Endothelial cell of umbilical vein (primary cell): Measurements from ENCODE around the gene AMER3. TPM values are rescaled to one million over a fixed set of nuclear protein-coding genes. Genes with fewer than 3 reads are reported as not detected.

ENCODE experiments used
- BruUV-seq: library from RNA; stranded (reverse); fragments of 400-500 nt; replicated peaks from 2 replicates; lab custom pipeline; 2021; lab: Mats Ljungman, UMichigan
- CTCF ChIA-PET: fragments of 300-600, 350-600 bp; sonication (Branson Sonifier 250); formaldehyde crosslinking; loops from one replicate; lab custom pipeline; 2021; ENCODE audit warnings: antibody characterized with exemption, inconsistent platforms; lab: Charles Lee
- POLR2A ChIA-PET: fragments of 300-600, 350-600 bp; sonication (Branson Sonifier 250); formaldehyde crosslinking; loops from one replicate; lab custom pipeline; 2021; ENCODE audit warnings: antibody characterized with exemption, inconsistent platforms; lab: Charles Lee
- DNase-seq: peaks from one replicate; pipeline ENCODE4 v3.0.0-alpha.2; 2011; ENCODE audit warnings: low read depth, low spot score
- FAIRE-seq: peaks from 2 replicates; lab custom pipeline; 2011; peaks lifted over from hg19 to GRCh38; lab: Jason Lieb, UNC
- H2AFZ ChIP-seq: 2 replicates; pipeline ENCODE4 v1.6.0; 2012; ENCODE audit warnings: low read depth, low read length, control low read depth, inconsistent platforms
- H3K27ac ChIP-seq: 2 replicates; pipeline ENCODE4 v1.5.1; 2011; ENCODE audit warnings: low read depth, mild to moderate bottlenecking, control low read depth, low read length, moderate library complexity; ENCODE audit not compliant: insufficient read depth
- H3K27me3 ChIP-seq, 2 experiments: 2 replicates each; pipeline versions ENCODE4 v1.6.0 to v1.6.1; 2011; ENCODE audit warnings: low read length in 2 of 2, mixed read lengths in 1 of 2; ENCODE audit not compliant: control insufficient read depth in 2 of 2, insufficient read depth in 2 of 2
- H3K36me3 ChIP-seq, 2 experiments: 2 replicates in 1 of 2; 3 replicates in 1 of 2; pipeline ENCODE4 v1.5.1; 2011; ENCODE audit warnings: low read length in 2 of 2, mild to moderate bottlenecking in 1 of 2, moderate library complexity in 1 of 2; ENCODE audit not compliant: control insufficient read depth in 2 of 2, insufficient read depth in 2 of 2; ENCODE audit errors: extremely low read depth in 1 of 2
- H3K4me1 ChIP-seq: 3 replicates; pipeline ENCODE4 v1.5.1; 2011; ENCODE audit warnings: mild to moderate bottlenecking, low read length; ENCODE audit not compliant: control insufficient read depth, insufficient read depth; ENCODE audit errors: extremely low read depth
- H3K4me2 ChIP-seq: 2 replicates; pipeline ENCODE4 v1.6.1; 2011; ENCODE audit warnings: low read length, control low read depth, mixed read lengths; ENCODE audit not compliant: insufficient read depth
- H3K4me3 ChIP-seq, 3 experiments: fragments of 200-600 bp in 1 of 3; sonication (generic), shearing (Covaris generic) in 1 of 3; replicated peaks in 1 of 3; 2 replicates each; pipeline ENCODE4 v1.5.1; 2011 to 2016; ENCODE audit warnings: control low read depth in 3 of 3, low read length in 3 of 3, mild to moderate bottlenecking in 2 of 3, inconsistent platforms in 1 of 3, low read depth in 1 of 3, moderate library complexity in 1 of 3; ENCODE audit not compliant: insufficient read depth in 1 of 3
- H3K79me2 ChIP-seq: 2 replicates; pipeline ENCODE4 v1.6.0; 2012; ENCODE audit warnings: low read length, inconsistent platforms; ENCODE audit not compliant: control insufficient read depth, insufficient read depth
- H3K9ac ChIP-seq: replicated peaks from 2 replicates; pipeline ENCODE3; 2011; ENCODE audit warnings: low read length, control low read depth; ENCODE audit not compliant: insufficient read depth; ENCODE audit errors: extremely low read depth
- H3K9me1 ChIP-seq: replicated peaks from 3 replicates; pipeline ENCODE4 v1.6.0; 2011; ENCODE audit warnings: mild to moderate bottlenecking, low read length; ENCODE audit not compliant: control insufficient read depth, insufficient read depth; ENCODE audit errors: extremely low read depth
- H3K9me3 ChIP-seq: replicated peaks from 2 replicates; pipeline ENCODE4 v1.5.1; 2012; ENCODE audit warnings: low read length, inconsistent platforms; ENCODE audit not compliant: control insufficient read depth, insufficient read depth
- H4K20me1 ChIP-seq: replicated peaks from 2 replicates; pipeline ENCODE3; 2011; ENCODE audit warnings: mild to moderate bottlenecking, low read length; ENCODE audit not compliant: control insufficient read depth, insufficient read depth; ENCODE audit errors: extremely low read depth
- EZH2 ChIP-seq: IDR thresholded peaks from 2 replicates; pipeline ENCODE4 v1.6.1; 2012; ENCODE audit warnings: borderline replicate concordance, low read depth, mild to moderate bottlenecking, moderate library complexity, low read length, inconsistent platforms; ENCODE audit not compliant: severe bottlenecking
- FOS ChIP-seq: IDR thresholded peaks from 2 replicates; pipeline ENCODE4 v1.6.1; 2011; ENCODE audit warnings: mild to moderate bottlenecking, low read length, moderate library complexity, borderline replicate concordance; ENCODE audit not compliant: insufficient read depth
- GATA2 ChIP-seq: IDR thresholded peaks from 2 replicates; pipeline ENCODE4 v1.7.0; 2011; ENCODE audit warnings: low read depth, mild to moderate bottlenecking, moderate library complexity, mixed read lengths, low read length; ENCODE audit not compliant: insufficient read length, insufficient read depth
- JUN ChIP-seq: IDR thresholded peaks from 2 replicates; pipeline ENCODE4 v1.6.1; 2011; ENCODE audit warnings: borderline replicate concordance, low read depth; ENCODE audit not compliant: insufficient read length, insufficient read depth
- MAX ChIP-seq: IDR thresholded peaks from 2 replicates; pipeline ENCODE4 v1.6.1; 2011; ENCODE audit not compliant: insufficient read depth, insufficient read length
- MYC ChIP-seq: IDR thresholded peaks from one replicate; pipeline ENCODE4 v1.6.1; 2011; ENCODE audit warnings: mild to moderate bottlenecking, low read depth, low read length
- POLR2A ChIP-seq: IDR thresholded peaks from 2 replicates; pipeline ENCODE4 v1.6.1; 2012; ENCODE audit warnings: low read depth, mild to moderate bottlenecking, control low read depth, low read length
- POLR2AphosphoS5 ChIP-seq: IDR thresholded peaks from 2 replicates; pipeline ENCODE4 v1.6.1; 2012; ENCODE audit warnings: low read depth, mild to moderate bottlenecking, control low read depth, low read length, moderate library complexity; ENCODE audit not compliant: insufficient read depth
- dilution Hi-C: fragments of 300-500 bp; cut with MboI; formaldehyde crosslinking; loops from one replicate; pipeline ENCODE4 v1.15.0; 2019; ENCODE audit warnings: low sequenced_read_pairs; ENCODE audit not compliant: extremely low pct_ligation_motif_present
- intact Hi-C: fragments of 100-400 bp; cut with micrococcal nuclease; formaldehyde crosslinking; loops from one replicate; pipeline ENCODE4 v1.10.0; 2022
- polyA plus RNA-seq, 4 experiments: library from polyadenylated mRNA; depleted of rRNA in 3 of 4; stranded (reverse) in 3 of 4; unstranded in 1 of 4; fragments of >200 nt; gene quantifications; 2 replicates each; pipeline versions ENCODE4 v1.2.1 to v1.2.3, GENCODE V29; 2011 to 2012; ENCODE audit warnings: missing spikeins in 1 of 4
- total RNA-seq: library from RNA; stranded (reverse); gene quantifications from 2 replicates; pipeline ENCODE4 v1.2.3, GENCODE V29; 2021
- TF ChIP-seq, protein P1 (sequence below), 2 donors: IDR thresholded peaks; 1 replicate in 1 of 2; 2 replicates in 1 of 2; pipeline ENCODE4 v1.5.1; 2011; ENCODE audit warnings: low read length in 2 of 2, mild to moderate bottlenecking in 2 of 2, moderate library complexity in 2 of 2, control low read depth in 1 of 2, inconsistent platforms in 1 of 2, low read depth in 1 of 2; ENCODE audit not compliant: insufficient read depth in 1 of 2; ENCODE audit errors: extremely low read depth in 1 of 2

AMER3 gene
- total and polyA plus RNA-seq, 2 donors (not counting 3 experiments of a cell fraction or from before 2014, with no cell fraction given), result not detected

DNA sequence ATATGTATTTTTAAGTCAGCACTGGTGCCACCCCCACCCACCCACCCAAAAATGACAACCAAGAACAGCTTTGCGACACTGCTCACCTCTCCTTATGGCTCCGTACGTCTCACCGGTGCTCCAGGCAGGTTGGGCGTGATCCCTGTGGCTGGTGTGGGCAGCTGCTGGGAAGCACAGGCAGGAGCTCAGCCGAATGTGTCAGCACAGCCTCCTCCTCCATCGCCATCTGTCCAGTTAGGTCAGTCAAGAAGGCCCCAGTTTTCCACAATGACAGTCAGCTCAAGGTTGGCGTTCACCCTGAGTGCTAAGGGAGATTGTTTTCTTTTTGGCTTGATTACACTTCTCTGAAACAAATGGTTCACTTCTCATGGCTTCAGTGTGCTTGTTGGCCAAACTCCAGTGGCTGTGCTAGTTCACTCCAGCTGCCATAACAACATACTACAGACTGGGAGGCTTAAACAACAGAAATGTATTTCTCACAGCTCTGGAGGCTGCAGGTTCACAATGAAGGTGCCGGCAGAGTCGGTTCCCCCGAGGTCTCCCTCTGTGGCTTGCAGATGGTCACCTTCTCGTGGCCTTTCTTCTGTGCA is 30.2 kb downstream of the AMER3 start:
- ChIA-PET POLR2A (no interaction called here), CTCF (interaction anchor here (0.7 kb wide), 1 partner anchor 134 kb away, joined by 3 read pairs; no protein-coding TSS in a partner anchor)
- Histone ChIP-seq H3K27ac (no peak overlapping the region), H3K36me3 (no peaks in the 10 kb centered on the region), H3K9me1 (no peaks in the 10 kb centered on the region), H2AFZ (no peak overlapping the region), H3K27me3 (no peaks in the 10 kb centered on the region), H3K9ac (no peak overlapping the region), H4K20me1 (no peaks in the 10 kb centered on the region), H3K4me1 (no peaks in the 10 kb centered on the region), H3K79me2 (no peaks in the 10 kb centered on the region), H3K9me3 (no peaks in the 10 kb centered on the region), H3K4me3 (no peak overlapping the region), H3K4me2 (no peak overlapping the region)
- FAIRE-seq (no peak), DNase-seq (no peak)
- intact Hi-C loops, result no loop called here
- no TSS peak for BruUV-seq
- dilution Hi-C loops, result no loop called here
- TF ChIP-seq EZH2 (no peak), POLR2AphosphoS5 (no peak), FOS (no peak), POLR2A (no peak)
- TF ChIP-seq, protein P1, sequence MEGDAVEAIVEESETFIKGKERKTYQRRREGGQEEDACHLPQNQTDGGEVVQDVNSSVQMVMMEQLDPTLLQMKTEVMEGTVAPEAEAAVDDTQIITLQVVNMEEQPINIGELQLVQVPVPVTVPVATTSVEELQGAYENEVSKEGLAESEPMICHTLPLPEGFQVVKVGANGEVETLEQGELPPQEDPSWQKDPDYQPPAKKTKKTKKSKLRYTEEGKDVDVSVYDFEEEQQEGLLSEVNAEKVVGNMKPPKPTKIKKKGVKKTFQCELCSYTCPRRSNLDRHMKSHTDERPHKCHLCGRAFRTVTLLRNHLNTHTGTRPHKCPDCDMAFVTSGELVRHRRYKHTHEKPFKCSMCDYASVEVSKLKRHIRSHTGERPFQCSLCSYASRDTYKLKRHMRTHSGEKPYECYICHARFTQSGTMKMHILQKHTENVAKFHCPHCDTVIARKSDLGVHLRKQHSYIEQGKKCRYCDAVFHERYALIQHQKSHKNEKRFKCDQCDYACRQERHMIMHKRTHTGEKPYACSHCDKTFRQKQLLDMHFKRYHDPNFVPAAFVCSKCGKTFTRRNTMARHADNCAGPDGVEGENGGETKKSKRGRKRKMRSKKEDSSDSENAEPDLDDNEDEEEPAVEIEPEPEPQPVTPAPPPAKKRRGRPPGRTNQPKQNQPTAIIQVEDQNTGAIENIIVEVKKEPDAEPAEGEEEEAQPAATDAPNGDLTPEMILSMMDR (IDR thresholded peaks at IDR 0.05; ENCODE audit: extremely low read depth in 1 of 2, insufficient read depth in 1 of 2, low read depth in 1 of 2, low read length in 2 of 2), result no peak

- no peaks in the 10 kb centered on the region for H3K9me1 ChIP-seq
- ChIA-PET CTCF (no interaction called here), POLR2A (no interaction called here)
- H3K4me3 ChIP-seq, result no peak overlapping the region
- H3K9me3 ChIP-seq, result no peaks in the 10 kb centered on the region
- H3K27me3 ChIP-seq, result no peaks in the 10 kb centered on the region
- FAIRE-seq (no peak), DNase-seq (no peak)
- no peaks in the 10 kb centered on the region for H4K20me1 ChIP-seq
- H3K4me2 ChIP-seq, result no peak overlapping the region
- H3K36me3 ChIP-seq, result no peaks in the 10 kb centered on the region
- no peaks in the 10 kb centered on the region for H3K79me2 ChIP-seq
- H2AFZ ChIP-seq, result no peak overlapping the region
- H3K4me1 ChIP-seq, result no peaks in the 10 kb centered on the region
- intact Hi-C loops (no loop called here), dilution Hi-C loops (no loop called here)
- TF ChIP-seq, protein P1 (IDR thresholded peaks at IDR 0.05; ENCODE audit: extremely low read depth in 1 of 2, insufficient read depth in 1 of 2, low read depth in 1 of 2, low read length in 2 of 2), result no peak
- TF ChIP-seq MYC (no peak), JUN (no peak), POLR2AphosphoS5 (no peak), FOS (no peak), MAX (no peak), GATA2 (no peak), EZH2 (no peak), POLR2A (no peak)
- H3K27ac ChIP-seq, result no peak overlapping the region
- H3K9ac ChIP-seq, result no peak overlapping the region
- no TSS peak for BruUV-seq
Measured at GRCh38 chr2:130786076-130786475, 30.7 kb downstream of the AMER3 start.
